HEK293T (cell line): ENCODE data around the gene GRIP1.

Experiments used
- CTCF ChIA-PET: fragments of 350-600 bp; formaldehyde crosslinking; extraction: SDS; loops from one replicate; lab custom pipeline; 2021; ENCODE audit warnings: antibody characterized with exemption, inconsistent platforms; lab: Yijun Ruan, JAX
- POLR2A ChIA-PET: fragments of 350-600 bp; formaldehyde crosslinking; extraction: SDS; loops from one replicate; lab custom pipeline; 2020; ENCODE audit warnings: antibody characterized with exemption, inconsistent platforms; lab: Yijun Ruan, JAX
- DNase-seq: peaks from one replicate; pipeline ENCODE4 v3.0.0; 2012; ENCODE audit warnings: mixed read lengths; ENCODE audit errors: extremely low spot score
- ARNT ChIP-seq: fragments of 450-650 bp; IDR thresholded peaks from 2 replicates; pipeline ENCODE4 v1.6.1; 2017; ENCODE audit warnings: mild to moderate bottlenecking
- BHLHE40 ChIP-seq: fragments of 450-650 bp; IDR thresholded peaks from 2 replicates; pipeline ENCODE4 v1.6.1; 2016; ENCODE audit warnings: mild to moderate bottlenecking, moderate library complexity, borderline replicate concordance
- CTBP1 ChIP-seq: fragments of 450-650 bp; IDR thresholded peaks from 2 replicates; pipeline ENCODE4 v1.6.1; 2016; ENCODE audit warnings: borderline replicate concordance
- ELF4 ChIP-seq: fragments of 450-650 bp; IDR thresholded peaks from 2 replicates; pipeline ENCODE4 v1.6.1; 2017; ENCODE audit warnings: antibody characterized with exemption
- FOXA1 ChIP-seq: fragments of 450-650 bp; IDR thresholded peaks from 2 replicates; pipeline ENCODE4 v1.6.1; 2016; ENCODE audit warnings: mild to moderate bottlenecking
- FOXK2 ChIP-seq: fragments of 450-650 bp; IDR thresholded peaks from 2 replicates; pipeline ENCODE4 v1.6.1; 2016; ENCODE audit warnings: mild to moderate bottlenecking
- FOXM1 ChIP-seq: fragments of 450-650 bp; IDR thresholded peaks from 2 replicates; pipeline ENCODE4 v1.6.1; 2017; ENCODE audit warnings: mild to moderate bottlenecking, borderline replicate concordance
- HDGF ChIP-seq: fragments of 450-650 bp; IDR thresholded peaks from 2 replicates; pipeline ENCODE4 v1.6.1; 2017; ENCODE audit warnings: antibody characterized with exemption, borderline replicate concordance
- L3MBTL2 ChIP-seq: fragments of 450-650 bp; conservative IDR thresholded peaks from 2 replicates; pipeline ENCODE4 v1.6.1; 2016; ENCODE audit warnings: mild to moderate bottlenecking
- LEF1 ChIP-seq: fragments of 450-650 bp; IDR thresholded peaks from 2 replicates; pipeline ENCODE4 v1.6.1; 2017; ENCODE audit warnings: mild to moderate bottlenecking, borderline replicate concordance
- NFRKB ChIP-seq: fragments of 450-650 bp; IDR thresholded peaks from 2 replicates; pipeline ENCODE4 v1.6.1; 2016; ENCODE audit warnings: mild to moderate bottlenecking, moderate library complexity
- PKNOX1 ChIP-seq: fragments of 450-650 bp; IDR thresholded peaks from 2 replicates; pipeline ENCODE4 v1.6.1; 2016
- SP1 ChIP-seq: fragments of 450-650 bp; IDR thresholded peaks from 2 replicates; pipeline ENCODE4 v1.6.1; 2017
- SUZ12 ChIP-seq: fragments of 450-650 bp; IDR thresholded peaks from 2 replicates; pipeline ENCODE4 v1.6.1; 2016; ENCODE audit warnings: mild to moderate bottlenecking
- TARDBP ChIP-seq: fragments of 450-650 bp; IDR thresholded peaks from 2 replicates; pipeline ENCODE4 v1.6.1; 2016
- ZNF384 ChIP-seq: fragments of 450-650 bp; IDR thresholded peaks from 2 replicates; pipeline ENCODE4 v1.6.1; 2016

The GRIP1 gene

GRCh38 chr12:66352899-66353298 lies 326.0 kb downstream of the GRIP1 start:
- CTCF ChIA-PET: interaction anchor here (0.8 kb wide), 1 partner anchor 73 kb away, joined by 3 read pairs; no protein-coding TSS in a partner anchor
- POLR2A ChIA-PET: interaction anchor here (0.6 kb wide), 1 partner anchor 8 kb away, joined by 3 read pairs; no protein-coding TSS in a partner anchor

GRCh38 chr12:66352197-66352596 lies 326.7 kb downstream of the GRIP1 start:
- ChIA-PET POLR2A (no interaction called here), CTCF (interaction anchor here (0.6 kb wide), 1 partner anchor 1019 kb away, joined by 3 read pairs; no protein-coding TSS in a partner anchor)
- no peak for TF ChIP-seq LEF1
- TF ChIP-seq FOXK2: no peak
- TF ChIP-seq TARDBP: no peak
- TF ChIP-seq ZNF384: no peak
- TF ChIP-seq BHLHE40: no peak
- TF ChIP-seq SP1: no peak
- no peak for TF ChIP-seq ARNT
- no peak for TF ChIP-seq NFRKB
- no peak for TF ChIP-seq ELF4
- DNase-seq: peak; percentile 31

More at GRCh38 chr12:66352899-66353298, 326.0 kb downstream of the GRIP1 start:
- TF ChIP-seq NFRKB: no peak
- TF ChIP-seq ARNT: no peak
- TF ChIP-seq PKNOX1: no peak
- TF ChIP-seq TARDBP: no peak
- TF ChIP-seq FOXA1: no peak
- no peak for TF ChIP-seq LEF1
- TF ChIP-seq ZNF384: no peak
- no peak for DNase-seq

GRCh38 chr12:66351301-66351700 lies 327.6 kb downstream of the GRIP1 start:
- POLR2A ChIA-PET: no interaction called here
- no peak for DNase-seq
- CTCF ChIA-PET: no interaction called here
- TF ChIP-seq ELF4 (no peak), LEF1 (no peak), NFRKB (no peak), ZNF384 (no peak), FOXK2 (no peak), HDGF (no peak), FOXM1 (no peak)

GRCh38 chr12:66345956-66346355 lies 332.9 kb downstream of the GRIP1 start:
- POLR2A ChIA-PET: interaction anchor here (1.0 kb wide), 1 partner anchor 44 kb away, joined by 3 read pairs; the partner anchor contains the start of gene HELB
- CTCF ChIA-PET: interaction anchor here (0.6 kb wide), 1 partner anchor 20 kb away, joined by 3 read pairs; no protein-coding TSS in a partner anchor
- no peak for DNase-seq
- TF ChIP-seq FOXA1: no peak
- TF ChIP-seq ARNT: no peak

- TF ChIP-seq SUZ12 (no peak), ARNT (no peak), CTBP1 (no peak), PKNOX1 (no peak), HDGF (no peak), ZNF384 (no peak), L3MBTL2 (no peak), FOXM1 (no peak), ELF4 (no peak), FOXA1 (no peak), LEF1 (no peak)
- ChIA-PET POLR2A (interaction anchor here (0.6 to 1.0 kb wide), 2 partner anchors 8 to 43 kb away, joined by 3 read pairs; partner anchors contain the start of gene HELB), CTCF (no interaction called here)
- no peak for DNase-seq
Observed at GRCh38 chr12:66345212-66345611, 333.7 kb downstream of the GRIP1 start.

GRCh38 chr12:66341126-66341525 lies 337.8 kb downstream of the GRIP1 start:
- TF ChIP-seq TARDBP (no peak), L3MBTL2 (no peak), PKNOX1 (no peak), ARNT (no peak), CTBP1 (no peak), FOXK2 (no peak), NFRKB (no peak), FOXA1 (no peak), BHLHE40 (no peak)
- no peak for DNase-seq
- CTCF ChIA-PET: no interaction called here
- POLR2A ChIA-PET: no interaction called here

GRCh38 chr12:66340131-66340530 lies 338.7 kb downstream of the GRIP1 start:
- POLR2A ChIA-PET: no interaction called here
- TF ChIP-seq L3MBTL2 (no peak), NFRKB (no peak), LEF1 (no peak), ARNT (no peak), CTBP1 (no peak), BHLHE40 (no peak), FOXA1 (no peak), HDGF (no peak), SUZ12 (no peak), PKNOX1 (no peak), FOXK2 (no peak), ZNF384 (no peak), ELF4 (no peak), FOXM1 (no peak), TARDBP (no peak), SP1 (no peak)
- DNase-seq: no peak
- CTCF ChIA-PET: no interaction called here
